Endothelial cell of umbilical vein (primary cell): ENCODE results near the gene LIN28A. TPM values are rescaled to one million over a fixed set of nuclear protein-coding genes. Genes with fewer than 3 reads are reported as not detected.

ENCODE experiments used
- BruUV-seq: library from RNA; stranded (reverse); fragments of 400-500 nt; replicated peaks from 2 replicates; lab custom pipeline; 2021; lab: Mats Ljungman, UMichigan
- CTCF ChIA-PET: fragments of 300-600, 350-600 bp; sonication (Branson Sonifier 250); formaldehyde crosslinking; loops from one replicate; lab custom pipeline; 2021; ENCODE audit warnings: antibody characterized with exemption, inconsistent platforms; lab: Charles Lee
- POLR2A ChIA-PET: fragments of 300-600, 350-600 bp; sonication (Branson Sonifier 250); formaldehyde crosslinking; loops from one replicate; lab custom pipeline; 2021; ENCODE audit warnings: antibody characterized with exemption, inconsistent platforms; lab: Charles Lee
- DNase-seq: peaks from one replicate; pipeline ENCODE4 v3.0.0-alpha.2; 2011; ENCODE audit warnings: low read depth, low spot score
- FAIRE-seq: peaks from 2 replicates; lab custom pipeline; 2011; peaks lifted over from hg19 to GRCh38; lab: Jason Lieb, UNC
- H2AFZ ChIP-seq: 2 replicates; pipeline ENCODE4 v1.6.0; 2012; ENCODE audit warnings: low read depth, low read length, control low read depth, inconsistent platforms
- H3K27ac ChIP-seq: 2 replicates; pipeline ENCODE4 v1.5.1; 2011; ENCODE audit warnings: low read depth, mild to moderate bottlenecking, control low read depth, low read length, moderate library complexity; ENCODE audit not compliant: insufficient read depth
- H3K27me3 ChIP-seq, 2 experiments: 2 replicates each; pipeline versions ENCODE4 v1.6.0 to v1.6.1; 2011; ENCODE audit warnings: low read length in 2 of 2, mixed read lengths in 1 of 2; ENCODE audit not compliant: control insufficient read depth in 2 of 2, insufficient read depth in 2 of 2
- H3K36me3 ChIP-seq, 2 experiments: 2 replicates in 1 of 2; 3 replicates in 1 of 2; pipeline ENCODE4 v1.5.1; 2011; ENCODE audit warnings: low read length in 2 of 2, mild to moderate bottlenecking in 1 of 2, moderate library complexity in 1 of 2; ENCODE audit not compliant: control insufficient read depth in 2 of 2, insufficient read depth in 2 of 2; ENCODE audit errors: extremely low read depth in 1 of 2
- H3K4me1 ChIP-seq: 3 replicates; pipeline ENCODE4 v1.5.1; 2011; ENCODE audit warnings: mild to moderate bottlenecking, low read length; ENCODE audit not compliant: control insufficient read depth, insufficient read depth; ENCODE audit errors: extremely low read depth
- H3K4me2 ChIP-seq: 2 replicates; pipeline ENCODE4 v1.6.1; 2011; ENCODE audit warnings: low read length, control low read depth, mixed read lengths; ENCODE audit not compliant: insufficient read depth
- H3K4me3 ChIP-seq, 3 experiments: fragments of 200-600 bp in 1 of 3; sonication (generic), shearing (Covaris generic) in 1 of 3; replicated peaks in 1 of 3; 2 replicates each; pipeline ENCODE4 v1.5.1; 2011 to 2016; ENCODE audit warnings: control low read depth in 3 of 3, low read length in 3 of 3, mild to moderate bottlenecking in 2 of 3, inconsistent platforms in 1 of 3, low read depth in 1 of 3, moderate library complexity in 1 of 3; ENCODE audit not compliant: insufficient read depth in 1 of 3
- H3K79me2 ChIP-seq: 2 replicates; pipeline ENCODE4 v1.6.0; 2012; ENCODE audit warnings: low read length, inconsistent platforms; ENCODE audit not compliant: control insufficient read depth, insufficient read depth
- H3K9ac ChIP-seq: replicated peaks from 2 replicates; pipeline ENCODE3; 2011; ENCODE audit warnings: low read length, control low read depth; ENCODE audit not compliant: insufficient read depth; ENCODE audit errors: extremely low read depth
- H3K9me1 ChIP-seq: replicated peaks from 3 replicates; pipeline ENCODE4 v1.6.0; 2011; ENCODE audit warnings: mild to moderate bottlenecking, low read length; ENCODE audit not compliant: control insufficient read depth, insufficient read depth; ENCODE audit errors: extremely low read depth
- H3K9me3 ChIP-seq: replicated peaks from 2 replicates; pipeline ENCODE4 v1.5.1; 2012; ENCODE audit warnings: low read length, inconsistent platforms; ENCODE audit not compliant: control insufficient read depth, insufficient read depth
- H4K20me1 ChIP-seq: replicated peaks from 2 replicates; pipeline ENCODE3; 2011; ENCODE audit warnings: mild to moderate bottlenecking, low read length; ENCODE audit not compliant: control insufficient read depth, insufficient read depth; ENCODE audit errors: extremely low read depth
- FOS ChIP-seq: IDR thresholded peaks from 2 replicates; pipeline ENCODE4 v1.6.1; 2011; ENCODE audit warnings: mild to moderate bottlenecking, low read length, moderate library complexity, borderline replicate concordance; ENCODE audit not compliant: insufficient read depth
- GATA2 ChIP-seq: IDR thresholded peaks from 2 replicates; pipeline ENCODE4 v1.7.0; 2011; ENCODE audit warnings: low read depth, mild to moderate bottlenecking, moderate library complexity, mixed read lengths, low read length; ENCODE audit not compliant: insufficient read length, insufficient read depth
- JUN ChIP-seq: IDR thresholded peaks from 2 replicates; pipeline ENCODE4 v1.6.1; 2011; ENCODE audit warnings: borderline replicate concordance, low read depth; ENCODE audit not compliant: insufficient read length, insufficient read depth
- POLR2A ChIP-seq: IDR thresholded peaks from 2 replicates; pipeline ENCODE4 v1.6.1; 2012; ENCODE audit warnings: low read depth, mild to moderate bottlenecking, control low read depth, low read length
- POLR2AphosphoS5 ChIP-seq: IDR thresholded peaks from 2 replicates; pipeline ENCODE4 v1.6.1; 2012; ENCODE audit warnings: low read depth, mild to moderate bottlenecking, control low read depth, low read length, moderate library complexity; ENCODE audit not compliant: insufficient read depth
- dilution Hi-C: fragments of 300-500 bp; cut with MboI; formaldehyde crosslinking; loops from one replicate; pipeline ENCODE4 v1.15.0; 2019; ENCODE audit warnings: low sequenced_read_pairs; ENCODE audit not compliant: extremely low pct_ligation_motif_present
- intact Hi-C: fragments of 100-400 bp; cut with micrococcal nuclease; formaldehyde crosslinking; loops from one replicate; pipeline ENCODE4 v1.10.0; 2022
- polyA plus RNA-seq, 4 experiments: library from polyadenylated mRNA; depleted of rRNA in 3 of 4; stranded (reverse) in 3 of 4; unstranded in 1 of 4; fragments of >200 nt; gene quantifications; 2 replicates each; pipeline versions ENCODE4 v1.2.1 to v1.2.3, GENCODE V29; 2011 to 2012; ENCODE audit warnings: missing spikeins in 1 of 4
- total RNA-seq: library from RNA; stranded (reverse); gene quantifications from 2 replicates; pipeline ENCODE4 v1.2.3, GENCODE V29; 2021
- TF ChIP-seq, protein P1 (sequence below), 2 donors: IDR thresholded peaks; 1 replicate in 1 of 2; 2 replicates in 1 of 2; pipeline ENCODE4 v1.5.1; 2011; ENCODE audit warnings: low read length in 2 of 2, mild to moderate bottlenecking in 2 of 2, moderate library complexity in 2 of 2, control low read depth in 1 of 2, inconsistent platforms in 1 of 2, low read depth in 1 of 2; ENCODE audit not compliant: insufficient read depth in 1 of 2; ENCODE audit errors: extremely low read depth in 1 of 2

Gene LIN28A
- total and polyA plus RNA-seq, 2 donors (not counting 3 experiments of a cell fraction or from before 2014, with no cell fraction given), result 0.11 TPM; not detected in 1

DNA sequence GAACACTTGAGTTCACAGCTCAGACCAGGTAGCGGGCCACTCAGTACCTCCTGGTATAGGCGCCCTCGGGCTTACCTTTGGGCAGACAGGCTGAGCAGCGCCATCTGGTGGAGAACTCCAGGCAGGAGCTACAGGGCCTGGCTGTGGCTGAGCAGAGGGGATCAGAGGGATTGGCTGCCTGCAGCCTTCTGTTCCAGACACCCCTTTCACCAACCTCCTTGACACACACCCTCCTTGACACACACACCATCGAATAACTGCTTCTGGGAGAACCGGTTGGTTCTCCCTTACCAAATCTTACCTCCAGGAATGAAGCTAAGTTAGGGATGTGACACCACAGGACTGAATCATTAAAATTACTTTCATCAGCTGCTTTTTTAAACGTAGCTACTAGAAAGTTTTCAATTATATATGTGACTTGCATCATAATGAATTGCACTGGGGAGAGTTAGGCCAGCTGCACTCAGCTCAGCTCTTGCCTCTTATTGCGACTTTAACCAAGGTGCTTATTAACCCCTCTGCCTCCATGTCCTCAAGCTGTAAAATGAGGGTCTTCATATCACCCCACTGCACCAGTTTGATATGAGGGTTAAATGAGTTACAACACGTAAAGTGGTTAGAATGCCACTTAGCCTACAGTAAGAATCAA, 6.6 kb downstream of the LIN28A start:
- no peaks in the 10 kb centered on the region for H3K4me1 ChIP-seq
- no peaks in the 10 kb centered on the region for H3K9me1 ChIP-seq
- DNase-seq (peak; percentile 57), FAIRE-seq (peak; percentile 82)
- no peak overlapping the region for H3K9ac ChIP-seq
- no peak overlapping the region for H3K27ac ChIP-seq
- no peak overlapping the region for H2AFZ ChIP-seq
- ChIA-PET POLR2A (no interaction called here), CTCF (interaction anchor here (0.5 to 4.6 kb wide), 76 partner anchors 9 to 522 kb away, joined by 3 to 102 read pairs (median 5); partner anchors contain the start of genes CD52, CEP85, DHDDS and HMGN2)
- no peak overlapping the region for H3K4me2 ChIP-seq
- H3K4me3 ChIP-seq, result no peak overlapping the region
- H3K36me3 ChIP-seq, result no peaks in the 10 kb centered on the region
- dilution Hi-C loops (no loop called here), intact Hi-C loops (loop anchor here (1.0 to 2.0 kb wide), 3 partner anchors 132 to 380 kb away; no protein-coding TSS in a partner anchor)
- TF ChIP-seq, protein P1, sequence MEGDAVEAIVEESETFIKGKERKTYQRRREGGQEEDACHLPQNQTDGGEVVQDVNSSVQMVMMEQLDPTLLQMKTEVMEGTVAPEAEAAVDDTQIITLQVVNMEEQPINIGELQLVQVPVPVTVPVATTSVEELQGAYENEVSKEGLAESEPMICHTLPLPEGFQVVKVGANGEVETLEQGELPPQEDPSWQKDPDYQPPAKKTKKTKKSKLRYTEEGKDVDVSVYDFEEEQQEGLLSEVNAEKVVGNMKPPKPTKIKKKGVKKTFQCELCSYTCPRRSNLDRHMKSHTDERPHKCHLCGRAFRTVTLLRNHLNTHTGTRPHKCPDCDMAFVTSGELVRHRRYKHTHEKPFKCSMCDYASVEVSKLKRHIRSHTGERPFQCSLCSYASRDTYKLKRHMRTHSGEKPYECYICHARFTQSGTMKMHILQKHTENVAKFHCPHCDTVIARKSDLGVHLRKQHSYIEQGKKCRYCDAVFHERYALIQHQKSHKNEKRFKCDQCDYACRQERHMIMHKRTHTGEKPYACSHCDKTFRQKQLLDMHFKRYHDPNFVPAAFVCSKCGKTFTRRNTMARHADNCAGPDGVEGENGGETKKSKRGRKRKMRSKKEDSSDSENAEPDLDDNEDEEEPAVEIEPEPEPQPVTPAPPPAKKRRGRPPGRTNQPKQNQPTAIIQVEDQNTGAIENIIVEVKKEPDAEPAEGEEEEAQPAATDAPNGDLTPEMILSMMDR (IDR thresholded peaks at IDR 0.05; ENCODE audit: extremely low read depth in 1 of 2, insufficient read depth in 1 of 2, low read depth in 1 of 2, low read length in 2 of 2), result peak; percentile 82 to 99
- TF ChIP-seq FOS, result no peak
- no TSS peak for BruUV-seq
- H4K20me1 ChIP-seq, result no peaks in the 10 kb centered on the region
- H3K79me2 ChIP-seq, result no peaks in the 10 kb centered on the region
- H3K27me3 ChIP-seq, result peaks cover 39 to 40% of the 10 kb centered on the region in 2 experiments
- no peaks in the 10 kb centered on the region for H3K9me3 ChIP-seq

DNA sequence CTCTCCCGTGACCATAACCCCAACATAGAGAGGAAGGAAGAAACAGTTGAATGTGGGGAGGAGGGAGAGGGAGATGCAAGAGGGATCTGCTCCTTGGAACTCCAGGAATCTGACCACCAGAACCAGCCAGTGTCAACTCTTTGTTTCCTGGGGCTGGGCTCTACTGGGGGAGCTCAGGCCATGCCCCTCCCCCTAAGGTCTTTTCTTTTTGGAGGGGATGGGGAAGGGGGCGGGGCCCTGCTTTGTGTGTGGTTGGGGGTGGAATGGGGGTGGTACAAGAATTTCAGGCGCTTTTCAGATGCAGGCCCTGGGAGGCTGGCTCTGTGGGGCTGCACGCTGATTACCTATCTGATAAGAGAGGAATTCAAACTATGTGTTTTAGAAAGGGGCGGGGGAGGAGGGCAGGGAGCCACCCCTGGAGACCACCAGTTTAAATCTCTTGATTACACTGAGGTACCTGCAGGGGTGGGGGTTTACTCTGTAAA, 8.3 kb downstream of the LIN28A start:
- intact Hi-C loops, result no loop called here
- no peak overlapping the region for H2AFZ ChIP-seq
- H3K79me2 ChIP-seq, result no peaks in the 10 kb centered on the region
- H3K27me3 ChIP-seq, result peaks cover 25 to 28% of the 10 kb centered on the region in 2 experiments
- ChIA-PET POLR2A (no interaction called here), CTCF (interaction anchor here (2.5 to 4.6 kb wide), 2 partner anchors 16 to 28 kb away, joined by 15 to 102 read pairs; no protein-coding TSS in a partner anchor)
- no peak overlapping the region for H3K9ac ChIP-seq
- H3K4me1 ChIP-seq, result no peaks in the 10 kb centered on the region
- DNase-seq (no peak), FAIRE-seq (no peak)
- no peaks in the 10 kb centered on the region for H3K9me1 ChIP-seq
- H3K36me3 ChIP-seq, result no peaks in the 10 kb centered on the region
- no peak for TF ChIP-seq JUN
- TF ChIP-seq GATA2, result no peak
- TF ChIP-seq POLR2AphosphoS5, result no peak
- TF ChIP-seq POLR2A, result no peak
- no peaks in the 10 kb centered on the region for H3K9me3 ChIP-seq
- no peak overlapping the region for H3K27ac ChIP-seq
- no peak overlapping the region for H3K4me3 ChIP-seq
- no peak overlapping the region for H3K4me2 ChIP-seq
- no peaks in the 10 kb centered on the region for H4K20me1 ChIP-seq
- BruUV-seq, result no TSS peak
- dilution Hi-C loops, result no loop called here
